ENCODE results near the gene AAGAB.
A peak's percentile ranks its signal among the peaks of the same experiment; 100 is the strongest.

AAGAB gene

GRCh38 chr15:67254238-67255175, at the start of gene AAGAB, which contains the start of gene IQCH (continued):
- no peak for TF ChIP-seq MZF1 (tag by site-specific recombination; IDR thresholded peaks at IDR 0.05; ENCODE audit: borderline replicate concordance)
- 0 out of 2 replicates have a peak, but pooled peaks have one; percentile 36 for TF ChIP-seq ZSCAN16 (tag by site-specific recombination; IDR thresholded peaks at IDR 0.05)
- peak; percentile 90 for TF ChIP-seq ZNF335 (tag by site-specific recombination; conservative IDR thresholded peaks at IDR 0.05)
- peak; percentile 41; the same call in 1 of the 2 replicates for TF ChIP-seq GLI4 (tag by site-specific recombination; IDR thresholded peaks at IDR 0.05)
- TF ChIP-seq REST (tag by site-specific recombination; IDR thresholded peaks at IDR 0.05) = no peak
- no peak for TF ChIP-seq ZNF248 (tag by site-specific recombination; IDR thresholded peaks at IDR 0.05)
- TF ChIP-seq, protein P1, sequence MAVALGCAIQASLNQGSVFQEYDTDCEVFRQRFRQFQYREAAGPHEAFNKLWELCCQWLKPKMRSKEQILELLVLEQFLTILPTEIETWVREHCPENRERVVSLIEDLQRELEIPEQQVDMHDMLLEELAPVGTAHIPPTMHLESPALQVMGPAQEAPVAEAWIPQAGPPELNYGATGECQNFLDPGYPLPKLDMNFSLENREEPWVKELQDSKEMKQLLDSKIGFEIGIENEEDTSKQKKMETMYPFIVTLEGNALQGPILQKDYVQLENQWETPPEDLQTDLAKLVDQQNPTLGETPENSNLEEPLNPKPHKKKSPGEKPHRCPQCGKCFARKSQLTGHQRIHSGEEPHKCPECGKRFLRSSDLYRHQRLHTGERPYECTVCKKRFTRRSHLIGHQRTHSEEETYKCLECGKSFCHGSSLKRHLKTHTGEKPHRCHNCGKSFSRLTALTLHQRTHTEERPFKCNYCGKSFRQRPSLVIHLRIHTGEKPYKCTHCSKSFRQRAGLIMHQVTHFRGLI (tag by site-specific recombination; IDR thresholded peaks at IDR 0.05) = peak; percentile 57
- no peak for TF ChIP-seq SALL2 (tag by site-specific recombination; IDR thresholded peaks at IDR 0.05; ENCODE audit: borderline replicate concordance)
- TF ChIP-seq, protein P2, sequence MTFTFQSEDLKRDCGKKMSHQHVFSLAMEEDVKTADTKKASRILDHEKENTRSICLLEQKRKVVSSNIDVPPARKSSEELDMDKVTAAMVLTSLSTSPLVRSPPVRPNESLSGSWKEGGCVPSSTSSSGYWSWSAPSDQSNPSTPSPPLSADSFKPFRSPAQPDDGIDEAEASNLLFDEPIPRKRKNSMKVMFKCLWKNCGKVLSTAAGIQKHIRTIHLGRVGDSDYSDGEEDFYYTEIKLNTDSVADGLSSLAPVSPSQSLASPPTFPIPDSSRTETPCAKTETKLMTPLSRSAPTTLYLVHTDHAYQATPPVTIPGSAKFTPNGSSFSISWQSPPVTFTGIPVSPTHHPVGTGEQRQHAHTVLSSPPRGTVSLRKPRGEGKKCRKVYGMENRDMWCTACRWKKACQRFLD (tag by site-specific recombination; IDR thresholded peaks at IDR 0.05) = peak; percentile 65; the same call in 1 of the 2 replicates
- peak; percentile 96 for TF ChIP-seq KLF17 (tag by site-specific recombination; IDR thresholded peaks at IDR 0.05)
- TF ChIP-seq ZNF311 (tag by site-specific recombination; IDR thresholded peaks at IDR 0.05; ENCODE audit: borderline replicate concordance) = no peak
- no peak for TF ChIP-seq ZNF707 (tag by site-specific recombination; IDR thresholded peaks at IDR 0.05)
- no peak; the same call in 1 of the 2 replicates for TF ChIP-seq ZNF16 (tag by site-specific recombination; IDR thresholded peaks at IDR 0.05; ENCODE audit: low read depth)
- TF ChIP-seq ZBTB20 (tag by site-specific recombination; IDR thresholded peaks at IDR 0.05) = peak; percentile 54
- TF ChIP-seq ZNF658 (tag by site-specific recombination; IDR thresholded peaks at IDR 0.05) = no peak
- peak; percentile 85 for TF ChIP-seq ZSCAN5A (tag by site-specific recombination; IDR thresholded peaks at IDR 0.05)
- TF ChIP-seq ZNF701 (tag by site-specific recombination; IDR thresholded peaks at IDR 0.05) = no peak
- TF ChIP-seq TSHZ1 (tag by site-specific recombination; IDR thresholded peaks at IDR 0.05; ENCODE audit: borderline replicate concordance) = peak; percentile 34; the same call in 1 of the 2 replicates
- TF ChIP-seq ZSCAN30 (tag by site-specific recombination; IDR thresholded peaks at IDR 0.05) = peak; percentile 94
- peak; percentile 100 for TF ChIP-seq PRDM10 (tag by site-specific recombination; IDR thresholded peaks at IDR 0.05)
- TF ChIP-seq ZBTB17 (tag by site-specific recombination; IDR thresholded peaks at IDR 0.05) = peak; percentile 100
- peak; percentile 82 for TF ChIP-seq ZNF843 (tag by site-specific recombination; IDR thresholded peaks at IDR 0.05)
